ENCODE results near the gene STAMBPL1.

STAMBPL1 gene

DNA sequence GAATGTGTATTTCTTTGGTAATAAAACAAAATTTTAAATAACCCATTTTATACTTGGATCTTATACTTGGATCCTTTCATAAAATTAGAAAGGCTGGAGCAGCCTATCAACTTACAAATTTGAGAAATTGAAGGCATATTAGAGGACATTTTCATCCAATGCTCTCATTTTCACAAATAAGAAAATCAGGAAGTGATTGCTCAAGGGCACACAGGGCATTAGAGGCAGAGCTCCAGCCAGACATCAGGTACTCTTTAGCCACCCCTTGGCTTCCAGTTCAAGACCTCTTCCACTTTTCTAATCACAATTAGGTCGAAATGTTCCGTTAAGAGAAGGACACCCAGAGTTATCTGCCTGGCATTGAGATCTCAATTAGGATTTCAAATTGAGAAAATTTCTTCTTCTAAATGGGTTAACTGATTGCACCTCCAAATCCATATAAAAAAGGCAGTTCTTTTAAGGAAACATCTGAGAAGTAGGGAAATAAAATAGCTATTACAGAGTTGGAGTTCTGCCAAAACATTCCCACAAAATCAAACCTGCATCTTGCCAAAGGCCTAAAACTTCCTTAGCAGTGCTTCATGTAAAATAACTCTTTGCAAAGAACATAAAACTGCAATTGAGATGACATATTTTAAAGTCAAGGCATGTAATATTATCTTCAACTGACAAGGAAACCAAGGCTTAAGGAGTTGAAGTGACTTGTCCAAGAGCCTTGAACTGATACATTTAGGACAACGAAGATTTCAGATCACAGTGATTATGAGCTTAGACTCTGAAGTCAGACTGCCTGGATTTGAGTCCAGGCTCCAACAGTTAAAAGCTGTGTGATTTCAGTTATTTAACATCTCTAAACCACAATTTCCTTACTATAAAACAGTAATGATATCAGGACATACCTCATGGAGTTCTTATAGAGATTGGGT, 70.1 kb downstream of the STAMBPL1 start:
- no peak for DNase-seq (ENCODE audit: low read depth in 2 of 2)

DNA sequence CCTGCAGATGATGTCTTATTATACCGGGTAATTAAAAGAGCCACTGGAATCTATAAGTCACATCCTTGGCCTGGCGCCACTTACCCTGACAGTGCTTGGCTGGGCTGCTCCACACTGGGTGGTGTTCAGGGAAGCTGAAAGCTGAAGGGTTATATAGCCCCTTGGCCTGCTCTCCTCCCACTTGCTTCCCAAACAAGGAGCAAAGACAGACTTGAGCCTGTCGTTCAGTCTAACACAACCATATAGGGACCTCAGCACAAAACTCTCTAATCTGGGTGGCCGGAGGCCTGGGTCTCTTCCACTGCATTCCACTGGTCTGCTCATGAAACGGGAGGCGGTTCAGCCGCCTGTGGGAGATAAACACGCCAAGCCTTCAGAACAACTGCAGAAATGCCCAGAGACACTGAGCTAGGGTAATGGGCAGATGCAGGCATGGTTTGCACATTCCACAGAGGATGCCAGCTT, 72.6 kb downstream of the STAMBPL1 start, which contains the start of gene ACTA2:
TSS of gene ACTA2 (minus strand) at position 127 of the 465 bp plus-strand sequence. CDS start 3,843 bp downstream, outside the sequence.
- no peak for DNase-seq (ENCODE audit: low read depth in 2 of 2)

GRCh38 chr10:88953662-88954061, 73.6 kb downstream of the STAMBPL1 start:
- no peak for DNase-seq (ENCODE audit: low read depth in 2 of 2)

- DNase-seq (ENCODE audit: low read depth in 2 of 2) = no peak
Observed at GRCh38 chr10:88954458-88955083, 74.5 kb downstream of the STAMBPL1 start.

GRCh38 chr10:88957381-88957780, 77.3 kb downstream of the STAMBPL1 start:
- DNase-seq (ENCODE audit: low read depth in 2 of 2) = no peak

GRCh38 chr10:88958721-88959120, 78.7 kb downstream of the STAMBPL1 start:
- DNase-seq (ENCODE audit: low read depth in 2 of 2) = no peak

DNA sequence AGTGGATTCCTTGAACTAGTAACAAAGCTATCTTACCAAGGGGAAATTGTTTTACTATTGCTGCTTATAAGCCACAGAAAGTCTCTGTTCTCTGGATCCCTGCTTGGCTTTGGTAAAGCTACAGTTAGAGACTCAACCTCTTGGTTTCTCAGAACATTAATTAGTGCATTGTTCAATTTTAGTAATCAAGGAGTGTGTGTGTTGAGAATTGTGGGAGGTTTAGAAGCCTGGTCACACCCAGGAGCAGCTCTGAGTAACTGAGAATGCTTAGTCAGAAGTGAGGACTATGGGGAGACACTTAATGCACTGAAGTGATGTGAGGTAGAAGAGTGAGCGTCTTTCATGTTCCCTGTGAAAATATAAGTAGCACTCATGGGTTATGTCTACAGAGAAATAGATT, 80.8 kb downstream of the STAMBPL1 start:
- no peak for DNase-seq (ENCODE audit: low read depth in 2 of 2)

GRCh38 chr10:88961266-88961665, 81.2 kb downstream of the STAMBPL1 start:
- no peak for DNase-seq (ENCODE audit: low read depth in 2 of 2)

DNA sequence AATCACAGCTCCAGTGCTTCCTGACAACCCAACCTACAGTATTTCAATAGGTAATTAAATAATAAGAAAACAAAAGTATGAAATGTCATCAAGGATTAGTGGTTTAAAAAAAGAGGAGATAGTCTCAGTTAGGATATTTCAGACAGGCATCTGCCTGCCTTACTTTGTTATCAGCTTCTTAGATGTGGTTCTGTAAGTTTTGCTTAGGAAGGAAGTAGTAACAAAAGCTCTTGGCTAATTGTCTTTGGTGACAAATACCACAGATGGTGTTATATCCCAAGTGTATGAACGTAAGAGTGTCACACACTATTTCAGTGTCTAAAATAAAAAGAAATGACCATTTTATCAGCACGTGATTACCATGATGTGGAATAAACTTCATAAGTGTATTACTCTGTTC, 82.3 kb downstream of the STAMBPL1 start:
- no peak for DNase-seq (ENCODE audit: low read depth in 2 of 2)

GRCh38 chr10:88963318-88963717, 83.3 kb downstream of the STAMBPL1 start:
- no peak for DNase-seq (ENCODE audit: low read depth in 2 of 2)

- DNase-seq (ENCODE audit: low read depth in 2 of 2) = no peak
Observed at GRCh38 chr10:88964360-88964759, 84.3 kb downstream of the STAMBPL1 start.

DNA sequence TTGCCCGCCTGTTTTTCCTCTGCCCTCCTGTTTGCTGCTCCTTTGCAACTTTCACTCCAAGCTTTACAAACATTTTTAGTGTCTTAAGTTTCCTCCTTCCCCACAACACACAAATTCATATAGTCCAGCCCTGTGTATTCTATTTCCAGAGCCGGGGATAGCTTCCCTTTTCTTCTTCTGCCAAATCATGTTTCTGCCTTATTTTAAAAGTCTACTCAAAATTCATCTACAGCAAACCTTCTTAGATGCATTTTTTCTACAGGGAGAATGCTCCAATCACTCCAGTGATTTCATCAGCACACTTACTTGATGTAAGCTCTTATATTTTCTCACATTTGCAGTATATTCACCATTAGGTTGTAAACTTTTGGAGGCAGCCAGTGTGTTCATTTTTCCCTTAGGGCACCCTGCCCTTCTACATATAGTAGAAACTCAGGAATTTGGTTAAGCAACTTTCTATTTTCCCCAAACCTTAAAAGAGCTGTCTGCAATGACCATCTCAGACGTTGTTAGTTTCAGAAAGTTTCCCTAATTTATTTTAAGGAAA, 84.9 kb downstream of the STAMBPL1 start:
- DNase-seq (ENCODE audit: low read depth in 2 of 2) = no peak

GRCh38 chr10:88966797-88967196, 86.8 kb downstream of the STAMBPL1 start:
- DNase-seq (ENCODE audit: low read depth in 2 of 2) = no peak

DNA sequence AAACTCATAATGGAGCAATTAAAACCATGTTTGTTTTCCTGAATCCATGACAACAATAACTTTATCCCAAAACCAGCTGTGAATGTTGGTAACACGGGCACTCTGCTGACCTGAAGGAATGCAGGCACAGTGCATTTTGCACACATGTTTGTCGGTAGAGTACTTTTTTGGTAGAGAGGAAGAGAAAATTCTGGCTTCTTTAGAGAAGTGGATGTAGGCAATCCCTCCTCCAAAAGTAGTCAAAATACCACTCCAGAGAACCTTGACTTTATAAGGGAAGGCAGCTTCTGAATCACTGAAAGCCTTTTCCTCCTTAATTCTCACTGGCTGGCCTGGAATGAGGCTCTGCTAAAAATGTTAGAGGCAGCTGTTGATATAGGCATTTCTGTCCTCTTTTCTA, 88.3 kb downstream of the STAMBPL1 start:
- DNase-seq (ENCODE audit: low read depth in 2 of 2) = no peak

- DNase-seq (ENCODE audit: low read depth in 2 of 2) = no peak
Observed at GRCh38 chr10:88971221-88972061, 91.4 kb downstream of the STAMBPL1 start.
